Neutrophil (primary cell): ENCODE measurements around the gene WNT3.
"Not testable (repeated sequence)": the region's sequence is repeated elsewhere in the genome, so short reads cannot be mapped to it uniquely, and the experiment has no call there.

Source experiments
- H3K27ac ChIP-seq: fragments of 200-600 bp; sonication (generic); 2 replicates; pipeline ENCODE4 v1.5.1; 2016; ENCODE audit warnings: mild to moderate bottlenecking, moderate library complexity
- H3K27me3 ChIP-seq: fragments of 200-600 bp; sonication (generic); 2 replicates; pipeline ENCODE4 v1.6.0; 2016; ENCODE audit warnings: mild to moderate bottlenecking
- H3K36me3 ChIP-seq: fragments of 200-600 bp; sonication (generic); 2 replicates; pipeline ENCODE4 v1.5.1; 2017
- H3K4me1 ChIP-seq, 2 experiments: fragments of 200-600 bp in 1 of 2; sonication (generic) in 1 of 2; 1 replicate in 1 of 2; 2 replicates in 1 of 2; pipeline versions ENCODE4 v1.5.1 to v1.6.1; 2013 to 2016; ENCODE audit warnings: low read depth in 1 of 2, low read length in 1 of 2, mild to moderate bottlenecking in 1 of 2, moderate library complexity in 1 of 2; ENCODE audit not compliant: control insufficient read depth in 1 of 2, insufficient read depth in 1 of 2
- H3K4me3 ChIP-seq, 2 experiments: fragments of 200-600 bp in 1 of 2; sonication (generic) in 1 of 2; 1 replicate in 1 of 2; 2 replicates in 1 of 2; pipeline ENCODE4 v1.5.1; 2013 to 2016; ENCODE audit warnings: low read depth in 1 of 2, low read length in 1 of 2, mild to moderate bottlenecking in 1 of 2, moderate library complexity in 1 of 2
- H3K9me3 ChIP-seq: fragments of 200-600 bp; sonication (generic); 2 replicates; pipeline ENCODE4 v1.5.1; 2016
- TF ChIP-seq, protein P1 (sequence below): fragments of 200-600 bp; sonication (generic); IDR thresholded peaks from 2 replicates; pipeline ENCODE4 v1.5.1; 2016; ENCODE audit warnings: antibody characterized with exemption

WNT3 gene

GRCh38 chr17:46793541-46793940 lies 25.0 kb downstream of the WNT3 start:
- TF ChIP-seq, protein P1, sequence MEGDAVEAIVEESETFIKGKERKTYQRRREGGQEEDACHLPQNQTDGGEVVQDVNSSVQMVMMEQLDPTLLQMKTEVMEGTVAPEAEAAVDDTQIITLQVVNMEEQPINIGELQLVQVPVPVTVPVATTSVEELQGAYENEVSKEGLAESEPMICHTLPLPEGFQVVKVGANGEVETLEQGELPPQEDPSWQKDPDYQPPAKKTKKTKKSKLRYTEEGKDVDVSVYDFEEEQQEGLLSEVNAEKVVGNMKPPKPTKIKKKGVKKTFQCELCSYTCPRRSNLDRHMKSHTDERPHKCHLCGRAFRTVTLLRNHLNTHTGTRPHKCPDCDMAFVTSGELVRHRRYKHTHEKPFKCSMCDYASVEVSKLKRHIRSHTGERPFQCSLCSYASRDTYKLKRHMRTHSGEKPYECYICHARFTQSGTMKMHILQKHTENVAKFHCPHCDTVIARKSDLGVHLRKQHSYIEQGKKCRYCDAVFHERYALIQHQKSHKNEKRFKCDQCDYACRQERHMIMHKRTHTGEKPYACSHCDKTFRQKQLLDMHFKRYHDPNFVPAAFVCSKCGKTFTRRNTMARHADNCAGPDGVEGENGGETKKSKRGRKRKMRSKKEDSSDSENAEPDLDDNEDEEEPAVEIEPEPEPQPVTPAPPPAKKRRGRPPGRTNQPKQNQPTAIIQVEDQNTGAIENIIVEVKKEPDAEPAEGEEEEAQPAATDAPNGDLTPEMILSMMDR, result no peak
- no peak overlapping the region for H3K4me3 ChIP-seq
- H3K4me1 ChIP-seq, result no peaks in the 10 kb centered on the region
- H3K27ac ChIP-seq, result no peak overlapping the region
- peaks cover 78% of the 10 kb centered on the region for H3K27me3 ChIP-seq
- no peaks in the 10 kb centered on the region for H3K9me3 ChIP-seq
- no peaks in the 10 kb centered on the region for H3K36me3 ChIP-seq

DNA sequence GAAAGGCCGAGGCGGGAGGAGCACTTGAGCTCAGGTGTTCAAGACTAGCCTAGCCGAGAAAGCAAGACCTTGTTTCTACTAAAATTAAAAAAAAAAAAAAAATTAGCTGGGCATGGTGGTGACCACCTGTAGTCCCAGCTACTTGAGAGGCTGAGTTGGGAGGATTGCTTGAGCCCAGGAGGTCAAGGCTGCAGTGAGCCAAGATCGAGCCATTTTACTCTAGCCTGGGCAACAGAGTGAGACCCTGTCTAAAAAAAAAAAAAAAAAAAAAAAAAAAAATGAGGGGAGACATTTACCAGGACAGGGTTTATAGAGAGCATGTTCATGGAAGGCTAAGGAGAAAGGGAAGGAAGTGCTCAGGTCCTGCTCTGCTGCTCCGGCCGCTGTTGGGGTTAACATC lies 25.5 kb downstream of the WNT3 start:
- not testable (repeated sequence) for H3K9me3 ChIP-seq, H3K36me3 ChIP-seq, H3K27ac ChIP-seq, H3K4me3 ChIP-seq, H3K4me1 ChIP-seq
- peaks cover 78% of the 10 kb centered on the region for H3K27me3 ChIP-seq

GRCh38 chr17:46792071-46792470 lies 26.4 kb downstream of the WNT3 start:
- Histone ChIP-seq H3K9me3 (no peaks in the 10 kb centered on the region), H3K27ac (no peak overlapping the region), H3K27me3 (peaks cover 72% of the 10 kb centered on the region), H3K36me3 (no peaks in the 10 kb centered on the region), H3K4me1 (no peaks in the 10 kb centered on the region), H3K4me3 (no peak overlapping the region)
- TF ChIP-seq, protein P1, result no peak

DNA sequence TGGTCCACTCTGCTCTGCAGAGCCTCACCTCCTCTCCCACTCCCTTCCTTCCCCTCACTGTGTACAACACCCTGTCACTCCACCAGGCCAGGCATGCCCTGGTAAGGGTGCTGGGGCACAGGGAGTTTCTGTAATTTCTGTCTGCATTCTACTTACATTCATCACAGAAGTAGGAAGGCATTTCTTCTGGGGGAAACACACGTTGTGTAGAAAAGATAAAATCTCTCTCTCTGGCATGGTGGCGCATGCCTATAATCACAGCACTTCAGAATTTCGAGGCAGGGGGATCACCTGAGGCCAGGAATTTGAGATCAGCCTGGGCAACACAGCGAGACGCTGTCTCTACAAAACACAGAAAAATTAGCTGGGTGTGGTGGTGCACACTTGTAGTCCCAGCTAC lies 27.0 kb downstream of the WNT3 start:
- TF ChIP-seq, protein P1, result no peak
- H3K36me3 ChIP-seq, result no peaks in the 10 kb centered on the region
- peaks cover 69% of the 10 kb centered on the region for H3K27me3 ChIP-seq
- H3K4me1 ChIP-seq, result no peaks in the 10 kb centered on the region
- no peaks in the 10 kb centered on the region for H3K9me3 ChIP-seq
- no peak overlapping the region for H3K27ac ChIP-seq
- H3K4me3 ChIP-seq, result no peak overlapping the region

- no peak overlapping the region for H3K4me3 ChIP-seq
- H3K36me3 ChIP-seq, result no peaks in the 10 kb centered on the region
- no peaks in the 10 kb centered on the region for H3K9me3 ChIP-seq
- no peaks in the 10 kb centered on the region for H3K4me1 ChIP-seq
- TF ChIP-seq, protein P1, result no peak
- H3K27me3 ChIP-seq, result peaks cover 56% of the 10 kb centered on the region
- H3K27ac ChIP-seq, result no peak overlapping the region
Observed at GRCh38 chr17:46790216-46790615, 28.3 kb downstream of the WNT3 start.

GRCh38 chr17:46789610-46790009 lies 28.9 kb downstream of the WNT3 start:
- Histone ChIP-seq H3K27ac (no peak overlapping the region), H3K4me3 (no peak overlapping the region), H3K4me1 (no peaks in the 10 kb centered on the region), H3K27me3 (peaks cover 50% of the 10 kb centered on the region), H3K9me3 (no peaks in the 10 kb centered on the region), H3K36me3 (no peaks in the 10 kb centered on the region)
- TF ChIP-seq, protein P1, result no peak
